GM10248 (cell line): ENCODE data around the gene SRSF2.
"Not testable (repeated sequence)": the region's sequence is repeated elsewhere in the genome, so short reads cannot be mapped to it uniquely, and the experiment has no call there.

Source experiments
- CTCF ChIA-PET: fragments of 300-600 bp; sonication (Branson Sonifier 250); formaldehyde crosslinking; extraction: SDS; loops from one replicate; lab custom pipeline; 2021; ENCODE audit warnings: antibody characterized with exemption; lab: Yijun Ruan, JAX
- POLR2A ChIA-PET: fragments of 350-650 bp; sonication (Branson Sonifier 250); formaldehyde crosslinking; extraction: SDS; loops from one replicate; lab custom pipeline; 2020; ENCODE audit warnings: antibody characterized with exemption; lab: Yijun Ruan, JAX
- DNase-seq: peaks from one replicate; pipeline ENCODE4 v3.0.0; 2012; ENCODE audit errors: extremely low spot score
- CTCF ChIP-seq: IDR thresholded peaks from 2 replicates; pipeline ENCODE4 v1.5.1; 2012; ENCODE audit warnings: mild to moderate bottlenecking, low read depth; ENCODE audit errors: extremely low read depth, missing control alignments, control extremely low read depth

Gene SRSF2

GRCh38 chr17:76735586-76736348, 1.4 kb downstream of the SRSF2 start:
- DNase-seq: no peak
- POLR2A ChIA-PET: interaction anchor here (0.5 to 3.4 kb wide), 4 partner anchors 8 to 615 kb away, joined by 3 to 58 read pairs (median 3); partner anchors contain the start of genes JMJD6 and METTL23
- CTCF ChIA-PET: interaction anchor here (1.0 to 3.0 kb wide), 2 partner anchors 8 to 10 kb away, joined by 3 to 13 read pairs; partner anchors contain the start of gene JMJD6
- TF ChIP-seq CTCF: no peak

- no peak for DNase-seq
- POLR2A ChIA-PET: interaction anchor here (0.6 to 0.7 kb wide), 2 partner anchors 10 to 280 kb away, joined by 3 read pairs; no protein-coding TSS in a partner anchor
- CTCF ChIA-PET: interaction anchor here (1.0 kb wide), 1 partner anchor 9 kb away, joined by 3 read pairs; the partner anchor contains the start of gene JMJD6
- TF ChIP-seq CTCF: no peak
Observed at GRCh38 chr17:76735006-76735405, 2.1 kb downstream of the SRSF2 start.

- ChIA-PET POLR2A (interaction anchor here (0.6 kb wide), 2 partner anchors 16 to 279 kb away, joined by 3 read pairs; no protein-coding TSS in a partner anchor), CTCF (no interaction called here)
- no peak for DNase-seq
Observed at GRCh38 chr17:76734080-76734840, 2.9 kb downstream of the SRSF2 start.

GRCh38 chr17:76733618-76733957, 3.5 kb downstream of the SRSF2 start:
- ChIA-PET CTCF (no interaction called here), POLR2A (no interaction called here)
- TF ChIP-seq CTCF: no peak
- no peak for DNase-seq

More at GRCh38 chr17:76734080-76734840, 2.9 kb downstream of the SRSF2 start:
- no peak for TF ChIP-seq CTCF

GRCh38 chr17:76732734-76733617, 4.2 kb downstream of the SRSF2 start:
- ChIA-PET CTCF (no interaction called here), POLR2A (interaction anchor here (0.6 to 1.8 kb wide), 2 partner anchors 11 to 16 kb away, joined by 7 read pairs; no protein-coding TSS in a partner anchor)
- DNase-seq: no peak
- TF ChIP-seq CTCF: no peak

GRCh38 chr17:76731800-76732733, 5.1 kb downstream of the SRSF2 start:
- DNase-seq: not testable (repeated sequence)
- ChIA-PET POLR2A (interaction anchor here (0.6 to 1.8 kb wide), 2 partner anchors 10 to 15 kb away, joined by 7 read pairs; no protein-coding TSS in a partner anchor), CTCF (interaction anchor here (0.9 kb wide), 1 partner anchor 209 kb away, joined by 3 read pairs; no protein-coding TSS in a partner anchor)
